H9 (cell line): ENCODE results near the gene ITGB3. TPM values are rescaled to one million over a fixed set of nuclear protein-coding genes. Genes with fewer than 3 reads are reported as not detected.

Source experiments
- DNase-seq: peaks from one replicate; pipeline ENCODE4 v3.0.0-alpha.2; 2017
- H2AFZ ChIP-seq: one replicate; pipeline ENCODE4 v1.6.1; 2013; ENCODE audit warnings: mild to moderate bottlenecking, low read length, control low read depth, moderate library complexity
- H2AK5ac ChIP-seq: 2 replicates; pipeline ENCODE4 v1.6.1; 2013; ENCODE audit warnings: low read length, control low read depth, mixed read lengths; ENCODE audit not compliant: insufficient read length
- H2BK120ac ChIP-seq: one replicate; pipeline ENCODE4 v1.6.1; 2013; ENCODE audit warnings: low read depth, mild to moderate bottlenecking, low read length, control low read depth, inconsistent platforms; ENCODE audit not compliant: poor library complexity, severe bottlenecking
- H2BK12ac ChIP-seq: 2 replicates; pipeline ENCODE4 v1.6.1; 2013; ENCODE audit warnings: low read length, control low read depth, mixed read lengths, low read depth; ENCODE audit not compliant: insufficient read length
- H2BK15ac ChIP-seq: 2 replicates; pipeline ENCODE4 v1.6.1; 2013; ENCODE audit warnings: low read depth, low read length, control low read depth
- H2BK20ac ChIP-seq: one replicate; pipeline ENCODE4 v1.6.1; 2013; ENCODE audit warnings: low read depth, mild to moderate bottlenecking, low read length, control low read depth, inconsistent platforms; ENCODE audit not compliant: poor library complexity, severe bottlenecking
- H2BK5ac ChIP-seq: 2 replicates; pipeline ENCODE4 v1.6.1; 2013; ENCODE audit warnings: low read length, control low read depth, mixed read lengths; ENCODE audit not compliant: insufficient read length
- H3K14ac ChIP-seq: 2 replicates; pipeline ENCODE4 v1.6.1; 2013; ENCODE audit warnings: low read length, control low read depth; ENCODE audit not compliant: insufficient read depth
- H3K18ac ChIP-seq: 2 replicates; pipeline ENCODE4 v1.6.1; 2013; ENCODE audit warnings: low read depth, mild to moderate bottlenecking, mixed read lengths, low read length, control low read depth; ENCODE audit not compliant: insufficient read length
- H3K23ac ChIP-seq: 2 replicates; pipeline ENCODE4 v1.6.1; 2013; ENCODE audit warnings: low read length, control low read depth, mixed read lengths, low read depth; ENCODE audit not compliant: insufficient read length
- H3K23me2 ChIP-seq: 2 replicates; pipeline ENCODE4 v1.6.1; 2013; ENCODE audit warnings: low read depth, mild to moderate bottlenecking, mixed read lengths, low read length, control low read depth; ENCODE audit not compliant: insufficient read length, poor library complexity, severe bottlenecking
- H3K27ac ChIP-seq: 2 replicates; pipeline ENCODE4 v1.5.1; 2013; ENCODE audit warnings: low read length, control low read depth, mixed read lengths, low read depth; ENCODE audit not compliant: insufficient read length
- H3K27me3 ChIP-seq: 2 replicates; pipeline ENCODE4 v1.6.1; 2013; ENCODE audit warnings: low read length, control low read depth, inconsistent platforms; ENCODE audit not compliant: insufficient read depth
- H3K4ac ChIP-seq: 2 replicates; pipeline ENCODE4 v1.6.1; 2013; ENCODE audit warnings: low read depth, mild to moderate bottlenecking, control low read depth, inconsistent platforms, low read length, moderate library complexity
- H3K4me1 ChIP-seq: 2 replicates; pipeline ENCODE4 v1.6.1; 2013; ENCODE audit warnings: low read length, control low read depth, inconsistent platforms; ENCODE audit not compliant: insufficient read depth
- H3K4me2 ChIP-seq: 2 replicates; pipeline ENCODE4 v1.6.1; 2013; ENCODE audit warnings: low read length, control low read depth, mixed read lengths; ENCODE audit not compliant: insufficient read length, insufficient read depth
- H3K56ac ChIP-seq: 2 replicates; pipeline ENCODE4 v1.6.1; 2013; ENCODE audit warnings: low read depth, mild to moderate bottlenecking, mixed read lengths, low read length, control low read depth; ENCODE audit not compliant: insufficient read length
- H3K79me1 ChIP-seq: 2 replicates; pipeline ENCODE4 v1.6.1; 2013; ENCODE audit warnings: low read depth, mild to moderate bottlenecking, moderate library complexity, low read length, control low read depth, inconsistent platforms; ENCODE audit not compliant: insufficient read depth, poor library complexity, severe bottlenecking
- H3K79me2 ChIP-seq: 2 replicates; pipeline ENCODE4 v1.6.1; 2013; ENCODE audit warnings: low read length, control low read depth, inconsistent platforms; ENCODE audit not compliant: insufficient read depth
- H3K9ac ChIP-seq: 2 replicates; pipeline ENCODE4 v1.6.1; 2013; ENCODE audit warnings: low read length, control low read depth, mixed read lengths; ENCODE audit not compliant: insufficient read length; ENCODE audit errors: extremely low read depth
- H3K9me3 ChIP-seq: one replicate; pipeline ENCODE4 v1.6.1; 2013; ENCODE audit warnings: low read depth, low read length, inconsistent platforms; ENCODE audit not compliant: control insufficient read depth
- H3T11ph ChIP-seq: one replicate; pipeline ENCODE4 v1.6.1; 2013; ENCODE audit warnings: mild to moderate bottlenecking, low read length, control low read depth, inconsistent platforms
- H4K20me1 ChIP-seq: one replicate; pipeline ENCODE4 v1.6.1; 2013; ENCODE audit not compliant: control insufficient read depth, insufficient read length, insufficient read depth
- H4K5ac ChIP-seq: 2 replicates; pipeline ENCODE4 v1.6.1; 2013; ENCODE audit warnings: low read depth, mild to moderate bottlenecking, mixed read lengths, low read length, control low read depth; ENCODE audit not compliant: insufficient read length
- H4K8ac ChIP-seq: replicated peaks from 2 replicates; pipeline ENCODE4 v1.6.1; 2013; ENCODE audit warnings: low read length, control low read depth, mixed read lengths, low read depth; ENCODE audit not compliant: insufficient read length
- H4K91ac ChIP-seq: 2 replicates; pipeline ENCODE4 v1.6.1; 2013; ENCODE audit warnings: low read depth, mild to moderate bottlenecking, moderate library complexity, mixed read lengths, low read length, control low read depth; ENCODE audit not compliant: insufficient read length
- H3K27ac Mint-ChIP-seq, 3 experiments: 2 replicates in 2 of 3; 3 replicates in 1 of 3; pipeline ENCODE4 v1.8.0; 2020 to 2021; ENCODE audit warnings: mixed read lengths in 3 of 3, mild to moderate bottlenecking in 1 of 3, moderate library complexity in 1 of 3
- H3K27me3 Mint-ChIP-seq: 2 replicates; pipeline ENCODE4 v1.8.0; 2021; ENCODE audit warnings: low read depth, mild to moderate bottlenecking, moderate library complexity, mixed read lengths
- H3K36me3 Mint-ChIP-seq, 3 experiments: 2 replicates in 2 of 3; 3 replicates in 1 of 3; pipeline ENCODE4 v1.8.0; 2020 to 2021; ENCODE audit warnings: low read depth in 3 of 3, mixed read lengths in 3 of 3; ENCODE audit not compliant: insufficient read depth in 1 of 3
- H3K4me1 Mint-ChIP-seq, 2 experiments: 2 replicates each; pipeline ENCODE4 v1.8.0; 2020; ENCODE audit warnings: mixed read lengths in 2 of 2
- H3K4me3 Mint-ChIP-seq, 2 experiments: 2 replicates in 1 of 2; 3 replicates in 1 of 2; pipeline ENCODE4 v1.8.0; 2020 to 2021; ENCODE audit warnings: mild to moderate bottlenecking in 2 of 2, mixed read lengths in 2 of 2, moderate library complexity in 1 of 2
- H3K9me3 Mint-ChIP-seq, 2 experiments: 2 replicates in 1 of 2; 3 replicates in 1 of 2; pipeline ENCODE4 v1.8.0; 2020; ENCODE audit warnings: mild to moderate bottlenecking in 2 of 2, mixed read lengths in 2 of 2, moderate library complexity in 1 of 2
- CTCF ChIP-seq: fragments of 200-600 bp; sonication (generic); conservative IDR thresholded peaks from 3 replicates; pipeline ENCODE4 v1.8.0; 2021; ENCODE audit warnings: antibody characterized with exemption, mild to moderate bottlenecking
- WGBS: extraction: QIAGEN DNeasy Blood & Tissue Kit; methylation state at CpG from one replicate; pipeline ENCODE4 v1.1.7; 2013; ENCODE audit warnings: missing lambda C conversion rate, low lambda C conversion rate, mixed read lengths; ENCODE audit not compliant: insufficient read length; ENCODE audit errors: extremely low coverage; 5-methylcytosine and 5-hydroxymethylcytosine counted together
- total RNA-seq: library from RNA; stranded (reverse); gene quantifications from 2 replicates; pipeline ENCODE4 v1.2.1, GENCODE V29; 2021

ITGB3 gene
- total RNA-seq, 1 experiment from 2014 or later: not detected

- Histone ChIP-seq H4K8ac (no peak overlapping the region), H3K18ac (no peak overlapping the region), H3K23me2 (no peaks in the 10 kb centered on the region), H2BK15ac (no peak overlapping the region), H3K79me2 (no peaks in the 10 kb centered on the region), H2AFZ (no peak overlapping the region), H3K79me1 (no peaks in the 10 kb centered on the region), H3T11ph (no peak overlapping the region), H4K20me1 (no peaks in the 10 kb centered on the region), H2BK120ac (no peak overlapping the region), H3K4me2 (no peak overlapping the region), H3K4ac (no peak overlapping the region), H3K14ac (no peak overlapping the region), H2BK20ac (no peak overlapping the region), H3K56ac (no peak overlapping the region), H4K91ac (no peak overlapping the region), H3K4me1 (peaks cover 4% of the 10 kb centered on the region; the same call in 1 of the 2 replicates), H2BK12ac (no peak overlapping the region), H3K23ac (no peak overlapping the region), H2AK5ac (no peak overlapping the region), H2BK5ac (no peak overlapping the region), H3K27me3 (no peaks in the 10 kb centered on the region), H4K5ac (no peak overlapping the region), H3K27ac (no peak overlapping the region), H3K9me3 (no peaks in the 10 kb centered on the region), H3K9ac (no peak overlapping the region)
- H3K27ac Mint-ChIP-seq: no peak overlapping the region; a peak in 1 of 7 replicates
- no CpG with 5 or more reads among the region's 3 CpGs for WGBS
- peaks cover 21 to 25% of the 10 kb centered on the region in 2 experiments for H3K4me1 Mint-ChIP-seq
- H3K36me3 Mint-ChIP-seq: peaks cover 0 to 13% (median 9%) of the 10 kb centered on the region in 3 experiments; a peak in 4 of 7 replicates
- peaks cover 13 to 22% of the 10 kb centered on the region in 2 experiments for H3K9me3 Mint-ChIP-seq
- DNase-seq: no peak
- no peak for TF ChIP-seq CTCF
- H3K4me3 Mint-ChIP-seq: no peak overlapping the region
- H3K27me3 Mint-ChIP-seq: peaks cover 33% of the 10 kb centered on the region
These were observed 28.2 kb upstream of the ITGB3 start for GRCh38 chr17:47225436-47225858.
